Brain microvascular endothelial cell (primary cell): ENCODE results near the gene KCNMA1.
A peak's percentile ranks its signal among the peaks of the same experiment; 100 is the strongest.

Source experiments
- DNase-seq: peaks from one replicate; pipeline ENCODE4 v3.0.0-alpha.2; 2020
- H3K27ac ChIP-seq: fragments of 250-450 bp; sonication (Bioruptor Pico); 2 replicates; pipeline ENCODE4 v1.5.1; 2020; ENCODE audit warnings: mild to moderate bottlenecking, moderate library complexity
- H3K27me3 ChIP-seq: fragments of 250-450 bp; sonication (Bioruptor Pico); replicated peaks from 2 replicates; pipeline ENCODE4 v1.5.1; 2020; ENCODE audit warnings: mild to moderate bottlenecking
- H3K36me3 ChIP-seq: fragments of 250-450 bp; sonication (Bioruptor Pico); replicated peaks from 2 replicates; pipeline ENCODE4 v1.5.1; 2020; ENCODE audit warnings: mild to moderate bottlenecking
- H3K4me3 ChIP-seq: 2 replicates; pipeline ENCODE4 v1.5.1; 2011; ENCODE audit warnings: low read depth, mild to moderate bottlenecking, control low read depth, low read length, moderate library complexity
- in situ Hi-C: cut with HindIII; loops from 2 replicates; pipeline ENCODE4 v1.10.0; 2017; ENCODE audit warnings: low sequenced_read_pairs, low pct_ligation_motif_present
- TF ChIP-seq, protein P1 (sequence below): IDR thresholded peaks from 2 replicates; pipeline ENCODE4 v1.5.1; 2011; ENCODE audit warnings: low read depth, mild to moderate bottlenecking, moderate library complexity, low read length, control low read depth, inconsistent platforms; ENCODE audit errors: missing control alignments

Gene KCNMA1

DNA sequence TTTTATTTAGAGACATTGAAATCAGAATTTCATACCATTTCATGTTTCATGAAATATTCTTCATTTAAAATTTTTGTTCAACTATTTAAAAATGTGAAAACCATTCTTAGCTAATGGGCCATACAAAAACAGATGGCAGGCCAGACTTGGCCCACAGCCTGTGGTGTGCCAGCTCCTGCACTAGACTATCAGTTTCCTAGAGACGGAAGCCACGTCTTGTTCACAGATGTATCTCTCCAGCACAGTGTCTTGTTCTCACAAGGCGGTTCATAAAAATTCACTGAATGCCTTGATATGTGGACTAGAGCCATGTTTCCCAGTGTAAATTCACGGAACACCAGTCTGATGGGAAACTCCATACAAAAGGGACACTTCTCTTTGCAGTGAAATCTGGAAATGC lies 216.0 kb downstream of the KCNMA1 start:
- TF ChIP-seq, protein P1, sequence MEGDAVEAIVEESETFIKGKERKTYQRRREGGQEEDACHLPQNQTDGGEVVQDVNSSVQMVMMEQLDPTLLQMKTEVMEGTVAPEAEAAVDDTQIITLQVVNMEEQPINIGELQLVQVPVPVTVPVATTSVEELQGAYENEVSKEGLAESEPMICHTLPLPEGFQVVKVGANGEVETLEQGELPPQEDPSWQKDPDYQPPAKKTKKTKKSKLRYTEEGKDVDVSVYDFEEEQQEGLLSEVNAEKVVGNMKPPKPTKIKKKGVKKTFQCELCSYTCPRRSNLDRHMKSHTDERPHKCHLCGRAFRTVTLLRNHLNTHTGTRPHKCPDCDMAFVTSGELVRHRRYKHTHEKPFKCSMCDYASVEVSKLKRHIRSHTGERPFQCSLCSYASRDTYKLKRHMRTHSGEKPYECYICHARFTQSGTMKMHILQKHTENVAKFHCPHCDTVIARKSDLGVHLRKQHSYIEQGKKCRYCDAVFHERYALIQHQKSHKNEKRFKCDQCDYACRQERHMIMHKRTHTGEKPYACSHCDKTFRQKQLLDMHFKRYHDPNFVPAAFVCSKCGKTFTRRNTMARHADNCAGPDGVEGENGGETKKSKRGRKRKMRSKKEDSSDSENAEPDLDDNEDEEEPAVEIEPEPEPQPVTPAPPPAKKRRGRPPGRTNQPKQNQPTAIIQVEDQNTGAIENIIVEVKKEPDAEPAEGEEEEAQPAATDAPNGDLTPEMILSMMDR, result no peak
- in situ Hi-C loops, result no loop called here
- H3K36me3 ChIP-seq, result no peaks in the 10 kb centered on the region
- H3K4me3 ChIP-seq, result no peak overlapping the region
- no peak overlapping the region for H3K27ac ChIP-seq
- no peaks in the 10 kb centered on the region for H3K27me3 ChIP-seq
- DNase-seq, result no peak

DNA sequence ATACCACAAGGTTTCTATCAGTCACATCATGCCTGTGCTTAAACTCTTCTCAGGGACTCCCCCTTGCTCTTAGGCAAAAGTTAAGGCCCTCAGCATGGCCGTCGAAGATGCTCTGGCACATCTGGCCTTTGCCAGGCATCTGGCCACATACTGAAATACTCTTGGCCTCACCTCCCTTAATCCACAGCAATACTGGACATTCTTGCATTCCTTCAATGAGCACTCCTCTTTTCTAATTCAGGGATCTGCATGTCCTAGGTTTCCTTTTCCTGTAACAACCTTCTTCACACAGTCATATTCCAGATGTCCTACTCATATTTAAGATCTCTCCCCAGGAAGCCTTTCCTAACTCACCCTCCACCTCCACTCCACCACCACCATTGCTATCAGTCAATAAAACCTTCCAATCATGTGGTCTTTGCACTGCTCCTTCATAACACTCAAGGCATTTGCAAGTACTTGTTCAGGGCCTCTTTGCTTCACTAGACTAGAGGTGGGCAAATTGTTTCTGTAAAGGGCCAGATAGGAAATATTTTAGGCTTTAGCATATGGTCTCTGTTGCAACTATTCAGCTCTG lies 216.6 kb downstream of the KCNMA1 start:
- no peak for DNase-seq
- H3K4me3 ChIP-seq, result no peak overlapping the region
- TF ChIP-seq, protein P1, result no peak
- in situ Hi-C loops, result no loop called here
- H3K27ac ChIP-seq, result no peak overlapping the region
- H3K27me3 ChIP-seq, result no peaks in the 10 kb centered on the region
- no peaks in the 10 kb centered on the region for H3K36me3 ChIP-seq

DNA sequence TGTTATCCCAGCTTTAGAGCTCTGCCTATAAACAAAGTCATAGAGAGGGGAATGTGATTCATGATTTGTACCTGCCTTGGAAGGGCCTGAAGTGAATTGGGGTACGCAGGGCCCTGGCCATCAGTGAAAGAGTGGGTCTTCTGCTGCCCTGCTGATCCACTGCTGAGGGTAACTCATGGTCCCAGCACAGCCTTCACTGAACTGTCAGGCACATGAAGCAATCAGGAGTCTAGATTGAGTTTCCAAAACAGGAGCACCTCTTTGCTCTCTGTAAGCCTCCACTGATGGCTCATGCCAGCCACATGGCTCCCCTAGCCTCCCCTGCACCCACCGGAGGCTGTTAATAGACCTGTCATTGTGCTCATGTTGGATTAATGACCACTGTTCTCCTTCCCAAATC lies 217.6 kb downstream of the KCNMA1 start:
- no peak for DNase-seq
- Histone ChIP-seq H3K27me3 (no peaks in the 10 kb centered on the region), H3K4me3 (no peak overlapping the region), H3K27ac (no peak overlapping the region), H3K36me3 (no peaks in the 10 kb centered on the region)
- in situ Hi-C loops, result no loop called here
- TF ChIP-seq, protein P1, result no peak

DNA sequence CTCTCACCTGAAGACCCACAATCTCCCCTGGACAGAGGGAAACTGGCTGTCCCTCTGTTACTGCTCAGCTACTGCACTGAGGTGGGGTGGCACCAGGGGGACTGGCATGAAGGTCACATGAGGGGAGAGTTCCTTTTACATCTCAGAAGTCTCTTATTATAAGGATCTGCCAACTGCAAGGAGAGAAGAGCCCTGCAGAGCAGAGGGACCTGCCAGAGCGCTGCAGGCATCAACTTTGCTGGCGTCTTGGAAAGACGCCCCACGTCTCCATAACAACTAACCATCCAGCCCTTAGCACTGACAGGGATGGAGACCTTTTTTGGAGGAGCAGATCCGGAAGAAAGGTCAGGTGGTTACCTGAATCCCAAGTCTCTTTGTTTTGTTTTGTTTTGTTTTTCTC lies 218.6 kb downstream of the KCNMA1 start:
- Histone ChIP-seq H3K4me3 (no peak overlapping the region), H3K27ac (no peak overlapping the region), H3K27me3 (no peaks in the 10 kb centered on the region), H3K36me3 (no peaks in the 10 kb centered on the region)
- no peak for DNase-seq
- in situ Hi-C loops, result no loop called here
- TF ChIP-seq, protein P1, result no peak

DNA sequence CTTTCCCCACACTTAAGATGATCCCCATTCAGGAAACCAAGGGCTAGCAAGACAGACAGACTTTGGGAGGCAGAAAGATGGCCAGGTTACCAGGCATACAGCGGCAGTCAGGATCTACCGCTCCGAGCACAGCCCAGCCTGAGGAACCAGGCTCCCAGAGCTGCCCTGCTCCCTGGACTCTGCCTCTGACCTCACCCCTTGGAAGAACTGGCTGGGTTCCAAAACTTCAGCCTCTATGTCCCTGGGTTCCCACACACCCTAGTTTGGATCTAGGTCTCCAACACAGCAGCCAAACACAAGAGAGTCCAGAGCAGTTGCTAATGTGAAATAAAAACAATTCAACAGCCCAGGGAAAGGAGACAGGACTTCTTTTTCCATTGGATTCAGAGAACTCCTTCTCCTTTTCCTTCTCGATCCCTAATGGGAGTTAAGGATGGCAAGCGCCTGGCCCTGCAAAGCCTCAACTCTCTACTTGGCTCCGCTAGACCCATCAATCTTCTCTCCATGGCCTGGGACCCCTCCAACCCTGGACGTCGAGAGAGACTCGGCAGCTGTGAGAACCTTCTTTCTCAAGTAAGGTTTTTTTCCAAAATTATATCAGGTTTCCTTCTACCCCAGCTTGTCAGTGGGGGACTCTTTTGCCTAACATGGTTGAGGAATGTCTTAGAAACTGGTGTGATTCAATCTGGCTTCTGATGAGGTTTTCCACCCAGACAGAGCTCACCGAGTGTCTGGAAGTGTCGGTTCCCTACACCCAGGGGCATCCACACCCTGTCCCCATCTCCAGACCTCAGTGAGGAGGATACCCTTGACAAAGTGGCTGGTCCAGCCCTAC lies 219.6 kb downstream of the KCNMA1 start:
- in situ Hi-C loops, result no loop called here
- peak overlapping the region; percentile 92 for H3K27ac ChIP-seq
- H3K36me3 ChIP-seq, result no peaks in the 10 kb centered on the region
- TF ChIP-seq, protein P1, result no peak
- H3K4me3 ChIP-seq, result no peak overlapping the region
- no peak for DNase-seq
- H3K27me3 ChIP-seq, result no peaks in the 10 kb centered on the region
